Fibroblast of lung (primary cell): ENCODE results near the gene FSTL5.

Source experiments
- EZH2 ChIP-seq: IDR thresholded peaks from 2 replicates; pipeline ENCODE4 v1.5.1; 2012; ENCODE audit warnings: low read length, control low read depth, mild to moderate bottlenecking; ENCODE audit errors: missing control alignments
- TF ChIP-seq, protein P1 (sequence below), 2 donors: IDR thresholded peaks in 1 of 2; conservative IDR thresholded peaks in 1 of 2; 1 replicate in 1 of 2; 2 replicates in 1 of 2; pipeline ENCODE4 v1.5.1; 2011 to 2012; ENCODE audit warnings: low read length in 2 of 2, control low read depth in 1 of 2, inconsistent platforms in 1 of 2, low read depth in 1 of 2, mild to moderate bottlenecking in 1 of 2

DNA sequence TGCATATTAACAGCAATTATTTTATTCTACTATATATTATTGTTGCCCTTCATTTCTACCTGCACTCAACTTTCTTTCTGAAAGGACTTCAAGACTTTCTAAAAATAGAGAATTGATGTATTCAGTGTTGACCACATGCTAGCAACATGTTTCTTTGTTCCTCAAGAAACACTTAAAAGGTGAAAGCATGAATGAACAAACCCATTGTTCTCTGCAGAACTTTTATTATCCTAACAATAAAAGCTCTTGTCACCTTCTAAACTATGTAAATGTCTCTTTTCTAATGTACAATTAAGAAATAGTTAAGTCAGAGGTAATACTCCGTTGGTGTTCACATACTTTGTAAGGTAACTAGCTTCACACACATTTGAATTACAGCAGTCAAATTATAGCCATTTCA lies 638.7 kb downstream of the FSTL5 start:
- TF ChIP-seq, protein P1, sequence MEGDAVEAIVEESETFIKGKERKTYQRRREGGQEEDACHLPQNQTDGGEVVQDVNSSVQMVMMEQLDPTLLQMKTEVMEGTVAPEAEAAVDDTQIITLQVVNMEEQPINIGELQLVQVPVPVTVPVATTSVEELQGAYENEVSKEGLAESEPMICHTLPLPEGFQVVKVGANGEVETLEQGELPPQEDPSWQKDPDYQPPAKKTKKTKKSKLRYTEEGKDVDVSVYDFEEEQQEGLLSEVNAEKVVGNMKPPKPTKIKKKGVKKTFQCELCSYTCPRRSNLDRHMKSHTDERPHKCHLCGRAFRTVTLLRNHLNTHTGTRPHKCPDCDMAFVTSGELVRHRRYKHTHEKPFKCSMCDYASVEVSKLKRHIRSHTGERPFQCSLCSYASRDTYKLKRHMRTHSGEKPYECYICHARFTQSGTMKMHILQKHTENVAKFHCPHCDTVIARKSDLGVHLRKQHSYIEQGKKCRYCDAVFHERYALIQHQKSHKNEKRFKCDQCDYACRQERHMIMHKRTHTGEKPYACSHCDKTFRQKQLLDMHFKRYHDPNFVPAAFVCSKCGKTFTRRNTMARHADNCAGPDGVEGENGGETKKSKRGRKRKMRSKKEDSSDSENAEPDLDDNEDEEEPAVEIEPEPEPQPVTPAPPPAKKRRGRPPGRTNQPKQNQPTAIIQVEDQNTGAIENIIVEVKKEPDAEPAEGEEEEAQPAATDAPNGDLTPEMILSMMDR (conservative IDR thresholded peaks at IDR 0.05 in 1 of 2, IDR thresholded peaks at IDR 0.05 in 1 of 2; ENCODE audit: low read depth in 1 of 2, low read length in 2 of 2), result no peak
- no peak for TF ChIP-seq EZH2
